ENCODE data around the gene ACY1.

DNA sequence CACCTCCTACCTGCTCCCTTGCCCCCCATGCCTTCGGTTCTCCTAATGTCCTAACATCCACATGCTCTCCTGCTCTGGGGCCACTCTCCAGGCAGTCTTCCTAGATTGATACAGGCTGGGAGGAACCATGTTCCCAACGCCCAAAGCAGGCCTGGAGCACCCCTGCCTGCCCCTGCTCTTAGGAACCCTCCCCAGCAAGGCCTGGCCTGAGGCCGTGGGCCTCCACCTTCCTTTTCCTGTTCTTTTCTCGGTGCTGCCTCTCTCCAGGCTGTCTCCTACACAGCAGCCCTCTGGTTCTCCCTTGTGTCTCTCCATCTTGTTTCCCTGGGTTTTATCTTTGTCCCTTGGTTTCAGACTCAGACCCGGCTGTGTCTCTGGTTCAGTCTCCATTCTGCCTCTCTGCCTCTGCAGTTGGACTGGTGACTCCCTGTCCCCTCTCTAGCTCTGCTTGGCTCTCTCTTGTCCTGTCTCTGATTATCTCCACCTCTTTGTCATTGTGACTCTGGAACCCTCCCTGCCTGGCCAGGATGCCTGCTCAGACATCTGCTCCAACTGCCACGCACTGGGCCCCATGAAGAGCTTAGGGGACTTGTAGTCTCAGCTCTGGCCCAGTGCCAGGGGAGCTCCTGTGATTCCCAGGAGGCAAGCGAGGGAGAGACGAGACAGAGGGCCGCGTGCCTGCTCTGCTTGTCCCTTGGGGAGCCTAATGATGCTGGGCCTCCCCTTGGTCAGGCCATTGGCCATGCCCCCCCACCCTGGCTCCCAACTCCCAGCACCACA is 38.3 kb downstream of the ACY1 start:
- TF ChIP-seq, protein P1, sequence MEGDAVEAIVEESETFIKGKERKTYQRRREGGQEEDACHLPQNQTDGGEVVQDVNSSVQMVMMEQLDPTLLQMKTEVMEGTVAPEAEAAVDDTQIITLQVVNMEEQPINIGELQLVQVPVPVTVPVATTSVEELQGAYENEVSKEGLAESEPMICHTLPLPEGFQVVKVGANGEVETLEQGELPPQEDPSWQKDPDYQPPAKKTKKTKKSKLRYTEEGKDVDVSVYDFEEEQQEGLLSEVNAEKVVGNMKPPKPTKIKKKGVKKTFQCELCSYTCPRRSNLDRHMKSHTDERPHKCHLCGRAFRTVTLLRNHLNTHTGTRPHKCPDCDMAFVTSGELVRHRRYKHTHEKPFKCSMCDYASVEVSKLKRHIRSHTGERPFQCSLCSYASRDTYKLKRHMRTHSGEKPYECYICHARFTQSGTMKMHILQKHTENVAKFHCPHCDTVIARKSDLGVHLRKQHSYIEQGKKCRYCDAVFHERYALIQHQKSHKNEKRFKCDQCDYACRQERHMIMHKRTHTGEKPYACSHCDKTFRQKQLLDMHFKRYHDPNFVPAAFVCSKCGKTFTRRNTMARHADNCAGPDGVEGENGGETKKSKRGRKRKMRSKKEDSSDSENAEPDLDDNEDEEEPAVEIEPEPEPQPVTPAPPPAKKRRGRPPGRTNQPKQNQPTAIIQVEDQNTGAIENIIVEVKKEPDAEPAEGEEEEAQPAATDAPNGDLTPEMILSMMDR (IDR thresholded peaks at IDR 0.05 in 2 of 3, conservative IDR thresholded peaks at IDR 0.05 in 1 of 3; ENCODE audit: control insufficient read depth in 2 of 3, extremely low read depth in 1 of 3, insufficient read depth in 1 of 3, low read depth in 3 of 3, low read length in 3 of 3): no peak
- TF ChIP-seq NFIC (IDR thresholded peaks at IDR 0.05; ENCODE audit: low read depth, low read length) (no peak), SMC3 (IDR thresholded peaks at IDR 0.05; ENCODE audit: borderline replicate concordance, low read length) (no peak)
- TF ChIP-seq, protein P2, sequence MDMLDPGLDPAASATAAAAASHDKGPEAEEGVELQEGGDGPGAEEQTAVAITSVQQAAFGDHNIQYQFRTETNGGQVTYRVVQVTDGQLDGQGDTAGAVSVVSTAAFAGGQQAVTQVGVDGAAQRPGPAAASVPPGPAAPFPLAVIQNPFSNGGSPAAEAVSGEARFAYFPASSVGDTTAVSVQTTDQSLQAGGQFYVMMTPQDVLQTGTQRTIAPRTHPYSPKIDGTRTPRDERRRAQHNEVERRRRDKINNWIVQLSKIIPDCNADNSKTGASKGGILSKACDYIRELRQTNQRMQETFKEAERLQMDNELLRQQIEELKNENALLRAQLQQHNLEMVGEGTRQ (IDR thresholded peaks at IDR 0.05; ENCODE audit: borderline replicate concordance, low read depth, low read length): no peak

Data from GM12878 (cell line).